Colonic mucosa (tissue), 4 donors: ENCODE measurements around the gene ATXN7. TPM values are rescaled to one million over a fixed set of nuclear protein-coding genes. Genes with fewer than 3 reads are reported as not detected.

Experiments used
- DNase-seq: peaks from one replicate; pipeline ENCODE4 v3.0.0-alpha.2; 2020
- H3K27ac ChIP-seq: fragments of 200-600 bp; one replicate; pipeline ENCODE4 v1.8.0; 2021
- H3K27me3 ChIP-seq: fragments of 200-600 bp; one replicate; pipeline ENCODE4 v1.8.0; 2021
- H3K36me3 ChIP-seq: fragments of 200-600 bp; one replicate; pipeline ENCODE4 v1.8.0; 2021
- H3K4me1 ChIP-seq: fragments of 200-600 bp; one replicate; pipeline ENCODE4 v1.8.0; 2021; ENCODE audit warnings: mild to moderate bottlenecking
- H3K4me3 ChIP-seq: fragments of 200-600 bp; one replicate; pipeline ENCODE4 v1.8.0; 2021
- H3K9ac ChIP-seq, 2 donors: one replicate each; pipeline ENCODE4 v1.7.0; 2013; ENCODE audit warnings: control low read depth in 2 of 2, low read depth in 2 of 2, low read length in 2 of 2
- H3K9me3 ChIP-seq: fragments of 200-600 bp; one replicate; pipeline ENCODE4 v1.8.0; 2021
- CTCF ChIP-seq: fragments of 200-600 bp; IDR thresholded peaks from one replicate; pipeline ENCODE4 v1.8.0; 2022; ENCODE audit warnings: antibody characterized with exemption, mild to moderate bottlenecking
- intact Hi-C: fragments of 100-400 bp; cut with DNase I; formaldehyde crosslinking; loops from one replicate; pipeline ENCODE4 v1.14.1; 2022
- total RNA-seq, 2 donors: library from RNA; stranded (reverse); fragmentation: NEBNext Ultra II Directional in 1 of 2; extraction: Animal tissue kit (Norgen Biotek cat#: 25700) in 1 of 2; gene quantifications; one replicate each; pipeline ENCODE4 v1.2.1, GENCODE V29; 2021
- donor health status: healthy.
- donor health status: DM: no; HTN: no; CAD: no.
- donor health status: DM: no; HTN: no; CAD: no.

The ATXN7 gene
- total RNA-seq, 2 donors from 2014 or later: 22.9 to 31.6 TPM

GRCh38 chr3:63847718-63848450 lies 15.8 kb upstream of the ATXN7 start:
- Histone ChIP-seq H3K9me3 (no peaks in the 10 kb centered on the region), H3K9ac (no peak overlapping the region), H3K36me3 (no peaks in the 10 kb centered on the region), H3K4me3 (no peak overlapping the region), H3K27me3 (no peaks in the 10 kb centered on the region), H3K4me1 (no peaks in the 10 kb centered on the region), H3K27ac (no peak overlapping the region)
- no peak for TF ChIP-seq CTCF
- no peak for DNase-seq
- intact Hi-C loops: no loop called here

- Histone ChIP-seq H3K4me3 (no peak overlapping the region), H3K27ac (no peak overlapping the region), H3K27me3 (no peaks in the 10 kb centered on the region), H3K36me3 (no peaks in the 10 kb centered on the region), H3K4me1 (no peaks in the 10 kb centered on the region), H3K9me3 (no peaks in the 10 kb centered on the region), H3K9ac (no peak overlapping the region)
- TF ChIP-seq CTCF: no peak
- intact Hi-C loops: no loop called here
- DNase-seq: no peak
These were observed 14.5 kb upstream of the ATXN7 start for GRCh38 chr3:63849175-63849574.

- intact Hi-C loops: no loop called here
- no peak overlapping the region for H3K9ac ChIP-seq
- H3K9me3 ChIP-seq: no peaks in the 10 kb centered on the region
- no peaks in the 10 kb centered on the region for H3K27me3 ChIP-seq
- no peaks in the 10 kb centered on the region for H3K4me1 ChIP-seq
- no peak for TF ChIP-seq CTCF
- H3K27ac ChIP-seq: no peak overlapping the region
- no peaks in the 10 kb centered on the region for H3K36me3 ChIP-seq
- DNase-seq: no peak
- no peak overlapping the region for H3K4me3 ChIP-seq
These were observed 12.4 kb upstream of the ATXN7 start for GRCh38 chr3:63851287-63851686.

- H3K4me1 ChIP-seq: no peaks in the 10 kb centered on the region
- no peak for TF ChIP-seq CTCF
- no peak overlapping the region for H3K4me3 ChIP-seq
- H3K9me3 ChIP-seq: no peaks in the 10 kb centered on the region
- no peak for DNase-seq
- no peaks in the 10 kb centered on the region for H3K27me3 ChIP-seq
- intact Hi-C loops: no loop called here
- no peak overlapping the region for H3K9ac ChIP-seq
- H3K27ac ChIP-seq: no peak overlapping the region
- H3K36me3 ChIP-seq: no peaks in the 10 kb centered on the region
These were observed 10.6 kb upstream of the ATXN7 start for GRCh38 chr3:63853106-63853505.

GRCh38 chr3:63855333-63855940 lies 8.2 kb upstream of the ATXN7 start:
- Histone ChIP-seq H3K4me1 (no peaks in the 10 kb centered on the region), H3K9ac (no peak overlapping the region), H3K27ac (no peak overlapping the region), H3K9me3 (no peaks in the 10 kb centered on the region), H3K36me3 (no peaks in the 10 kb centered on the region), H3K4me3 (no peak overlapping the region), H3K27me3 (no peaks in the 10 kb centered on the region)
- no peak for TF ChIP-seq CTCF
- intact Hi-C loops: no loop called here
- DNase-seq: no peak
